Immature natural killer cell (primary cell): ENCODE results near the gene PPFIBP2. TPM values are rescaled to one million over a fixed set of nuclear protein-coding genes. Genes with fewer than 3 reads are reported as not detected.

Experiments
- DNase-seq, 3 donors: peaks; one replicate each; pipeline ENCODE4 v3.0.0; 2022; ENCODE audit warnings: mixed read lengths in 1 of 3
- H3K27ac Mint-ChIP-seq, 6 donors: one replicate each; pipeline ENCODE4 v1.8.0; 2020; ENCODE audit warnings: mixed read lengths in 6 of 6, mild to moderate bottlenecking in 5 of 6, inconsistent platforms in 4 of 6, moderate library complexity in 3 of 6
- H3K27me3 Mint-ChIP-seq, 3 donors: one replicate each; pipeline ENCODE4 v1.8.0; 2020 to 2021; ENCODE audit warnings: low read depth in 3 of 3, mild to moderate bottlenecking in 3 of 3, mixed read lengths in 3 of 3, moderate library complexity in 3 of 3, inconsistent platforms in 1 of 3
- H3K36me3 Mint-ChIP-seq, 3 donors: one replicate each; pipeline ENCODE4 v1.8.0; 2020; ENCODE audit warnings: mixed read lengths in 3 of 3, inconsistent platforms in 2 of 3, mild to moderate bottlenecking in 2 of 3
- H3K4me1 Mint-ChIP-seq, 2 donors: one replicate each; pipeline ENCODE4 v1.8.0; 2020; ENCODE audit warnings: inconsistent platforms in 2 of 2, mild to moderate bottlenecking in 2 of 2, mixed read lengths in 2 of 2, moderate library complexity in 1 of 2
- H3K4me3 Mint-ChIP-seq, 5 donors: one replicate each; pipeline ENCODE4 v1.8.0; 2020; ENCODE audit warnings: mild to moderate bottlenecking in 5 of 5, mixed read lengths in 5 of 5, inconsistent platforms in 3 of 5, moderate library complexity in 3 of 5
- H3K9me3 Mint-ChIP-seq, 6 donors: one replicate each; pipeline ENCODE4 v1.8.0; 2020; ENCODE audit warnings: mild to moderate bottlenecking in 6 of 6, mixed read lengths in 6 of 6, inconsistent platforms in 4 of 6, moderate library complexity in 3 of 6
- polyA plus RNA-seq, 3 donors: library from polyadenylated mRNA; unstranded; fragments of 300-500 nt; fragmentation: Illumina TruSeq; gene quantifications; one replicate each; pipeline ENCODE4 v1.2.3, GENCODE V29; 2021

The PPFIBP2 gene
- polyA plus RNA-seq, 3 donors from 2014 or later: 0.52 to 5.3 (median 1.9) TPM

DNA sequence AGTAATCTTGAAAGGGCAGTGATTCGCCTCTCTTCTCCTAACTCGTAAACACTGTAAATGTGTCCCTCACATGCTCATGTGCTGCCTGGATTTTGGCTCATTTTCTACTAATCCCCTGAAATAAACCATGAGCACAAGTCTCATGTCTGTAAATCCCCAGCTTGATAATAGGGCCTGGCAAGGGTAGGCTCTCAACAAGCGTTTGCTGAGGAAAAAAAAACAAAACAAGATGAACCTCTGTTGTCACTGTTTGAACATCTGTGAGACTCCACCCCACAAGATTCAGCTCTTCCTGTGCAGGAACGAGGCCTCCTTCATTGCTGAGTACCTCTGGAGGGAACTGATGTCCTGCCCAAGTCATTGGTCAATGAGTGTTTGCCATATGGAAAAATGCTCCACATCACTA lies 164.0 kb downstream of the PPFIBP2 start:
- Mint-ChIP-seq H3K27ac (no peak overlapping the region), H3K27me3 (peaks cover 9 to 23% (median 12%) of the 10 kb centered on the region in 3 donors), H3K4me1 (peaks cover 8% of the 10 kb centered on the region in 2 donors), H3K9me3 (no peaks in the 10 kb centered on the region), H3K36me3 (peaks cover 0 to 3% (median 0%) of the 10 kb centered on the region in 3 donors), H3K4me3 (no peak overlapping the region)
- DNase-seq: no peak

DNA sequence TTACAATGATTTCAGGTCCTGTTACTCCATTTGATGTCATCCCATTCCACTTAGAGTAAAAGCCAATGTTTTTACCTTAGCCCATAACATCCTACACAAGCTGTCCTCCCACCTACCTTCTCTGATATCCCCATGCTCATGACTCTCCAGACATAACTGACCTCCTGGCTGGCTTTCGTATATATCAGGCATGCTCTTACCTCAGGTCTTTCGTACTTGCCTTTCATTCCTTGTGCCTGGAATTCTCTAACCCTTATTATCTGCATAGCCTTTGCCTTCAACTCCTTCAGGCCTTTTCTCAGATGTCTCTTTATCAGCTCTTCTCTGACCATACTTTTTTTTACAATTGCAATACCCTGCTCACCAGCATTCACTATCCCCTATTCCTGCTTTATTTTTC lies 169.8 kb downstream of the PPFIBP2 start:
- Mint-ChIP-seq H3K27me3 (peaks cover 2 to 16% (median 4%) of the 10 kb centered on the region in 3 donors), H3K4me1 (no peaks in the 10 kb centered on the region), H3K4me3 (no peak overlapping the region), H3K36me3 (no peaks in the 10 kb centered on the region), H3K9me3 (no peaks in the 10 kb centered on the region), H3K27ac (no peak overlapping the region)
- DNase-seq: no peak

GRCh38 chr11:7686761-7687160 lies 173.0 kb downstream of the PPFIBP2 start:
- no peak for DNase-seq

GRCh38 chr11:7687386-7687785 lies 173.6 kb downstream of the PPFIBP2 start:
- Mint-ChIP-seq H3K27me3 (peaks cover 3 to 13% (median 7%) of the 10 kb centered on the region in 3 donors), H3K4me3 (no peak overlapping the region), H3K27ac (no peak overlapping the region), H3K36me3 (no peaks in the 10 kb centered on the region), H3K4me1 (no peaks in the 10 kb centered on the region), H3K9me3 (no peaks in the 10 kb centered on the region)
- DNase-seq: no peak

More at GRCh38 chr11:7686761-7687160, 173.0 kb downstream of the PPFIBP2 start:
- no peak overlapping the region for H3K27ac Mint-ChIP-seq
- H3K36me3 Mint-ChIP-seq: no peaks in the 10 kb centered on the region
- no peaks in the 10 kb centered on the region for H3K4me1 Mint-ChIP-seq
- H3K4me3 Mint-ChIP-seq: no peak overlapping the region
- no peaks in the 10 kb centered on the region for H3K9me3 Mint-ChIP-seq
- peaks cover 3 to 9% (median 5%) of the 10 kb centered on the region in 3 donors for H3K27me3 Mint-ChIP-seq

- H3K27me3 Mint-ChIP-seq: peaks cover 3 to 18% (median 8%) of the 10 kb centered on the region in 3 donors
- H3K4me1 Mint-ChIP-seq: no peaks in the 10 kb centered on the region
- no peak overlapping the region for H3K27ac Mint-ChIP-seq
- peak in 1 of 3 donors; percentile 12 for DNase-seq
- H3K36me3 Mint-ChIP-seq: no peaks in the 10 kb centered on the region
- no peak overlapping the region for H3K4me3 Mint-ChIP-seq
- H3K9me3 Mint-ChIP-seq: no peaks in the 10 kb centered on the region
Observed at GRCh38 chr11:7688238-7688826, 174.5 kb downstream of the PPFIBP2 start.

DNA sequence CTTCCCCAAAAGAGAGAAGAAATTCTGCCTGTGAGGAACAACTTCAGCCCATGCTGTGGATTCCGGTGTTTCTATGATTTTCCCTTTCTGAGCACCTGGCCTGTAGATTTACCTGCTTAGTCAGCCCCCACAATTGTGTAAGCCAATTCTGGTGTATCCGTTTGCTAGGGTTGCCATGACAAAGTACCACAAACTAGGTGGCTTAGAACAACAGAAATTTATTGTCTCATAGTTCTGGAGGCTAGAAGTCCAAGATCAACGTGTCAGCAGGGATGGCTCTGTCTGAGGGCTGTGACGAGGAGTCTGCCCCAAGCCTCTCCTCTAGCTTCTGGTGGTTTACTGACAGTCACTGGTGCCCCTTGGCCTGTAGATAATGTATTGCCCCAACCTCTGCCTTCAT lies 175.4 kb downstream of the PPFIBP2 start:
- Mint-ChIP-seq H3K9me3 (no peaks in the 10 kb centered on the region), H3K4me3 (no peak overlapping the region), H3K27ac (no peak overlapping the region), H3K27me3 (peaks cover 6 to 27% (median 11%) of the 10 kb centered on the region in 3 donors), H3K36me3 (no peaks in the 10 kb centered on the region), H3K4me1 (no peaks in the 10 kb centered on the region)
- DNase-seq: no peak

DNA sequence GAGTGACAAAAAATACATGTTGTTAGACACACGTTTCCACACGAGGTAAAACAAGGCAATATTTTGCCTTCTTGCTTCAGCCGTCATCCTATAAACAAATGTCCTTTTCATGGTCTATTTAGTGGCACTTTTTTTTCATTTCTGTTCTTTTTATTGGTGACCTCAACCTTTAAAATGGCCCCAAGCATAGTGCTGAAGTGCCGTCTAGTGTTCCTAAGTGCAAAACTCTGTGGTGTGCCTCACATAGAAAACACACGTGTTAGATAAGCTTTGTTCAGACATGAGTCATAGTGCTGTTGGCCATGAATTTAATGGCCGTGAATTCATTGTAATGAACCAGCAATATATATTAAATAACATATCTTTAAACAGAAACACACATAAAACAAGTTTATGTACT lies 176.8 kb downstream of the PPFIBP2 start:
- Mint-ChIP-seq H3K27ac (no peak overlapping the region), H3K4me1 (no peaks in the 10 kb centered on the region), H3K27me3 (peaks cover 6 to 31% (median 11%) of the 10 kb centered on the region in 3 donors), H3K36me3 (no peaks in the 10 kb centered on the region), H3K4me3 (no peak overlapping the region), H3K9me3 (no peaks in the 10 kb centered on the region)
- no peak for DNase-seq

GRCh38 chr11:7691759-7692350 lies 178.1 kb downstream of the PPFIBP2 start:
- Mint-ChIP-seq H3K4me1 (no peaks in the 10 kb centered on the region), H3K27me3 (peaks cover 4 to 28% (median 9%) of the 10 kb centered on the region in 3 donors), H3K36me3 (no peaks in the 10 kb centered on the region), H3K4me3 (no peak overlapping the region), H3K9me3 (no peaks in the 10 kb centered on the region), H3K27ac (no peak overlapping the region)
- no peak for DNase-seq

GRCh38 chr11:7692426-7692825 lies 178.6 kb downstream of the PPFIBP2 start:
- Mint-ChIP-seq H3K9me3 (no peaks in the 10 kb centered on the region), H3K4me1 (no peaks in the 10 kb centered on the region), H3K27me3 (peaks cover 6 to 28% (median 9%) of the 10 kb centered on the region in 3 donors), H3K36me3 (no peaks in the 10 kb centered on the region), H3K27ac (no peak overlapping the region), H3K4me3 (no peak overlapping the region)
- no peak for DNase-seq

GRCh38 chr11:7694235-7694634 lies 180.4 kb downstream of the PPFIBP2 start:
- H3K9me3 Mint-ChIP-seq: no peaks in the 10 kb centered on the region
- DNase-seq: no peak
- H3K36me3 Mint-ChIP-seq: no peaks in the 10 kb centered on the region
- H3K27me3 Mint-ChIP-seq: peaks cover 5 to 25% (median 12%) of the 10 kb centered on the region in 3 donors
- H3K4me1 Mint-ChIP-seq: no peaks in the 10 kb centered on the region
- no peak overlapping the region for H3K27ac Mint-ChIP-seq
- no peak overlapping the region for H3K4me3 Mint-ChIP-seq

DNA sequence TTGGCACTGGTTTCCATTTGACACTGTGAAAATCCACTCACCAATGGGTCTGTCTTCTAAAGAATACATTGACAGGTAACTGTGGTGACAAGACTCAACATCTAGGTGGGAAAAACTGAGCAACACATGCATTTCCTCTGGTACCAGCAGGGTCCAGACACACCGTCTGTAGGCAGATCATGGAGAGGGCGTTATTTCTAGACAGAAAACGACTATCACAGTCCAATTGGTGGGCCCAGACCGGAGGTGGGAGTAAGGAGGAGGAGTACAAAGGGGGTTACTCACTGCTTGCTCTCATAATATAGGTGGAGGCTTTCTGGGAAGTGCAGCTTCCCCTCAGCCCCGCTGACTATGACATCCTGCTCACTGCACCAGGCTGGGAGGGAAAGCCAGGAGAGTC lies 182.6 kb downstream of the PPFIBP2 start:
- H3K27me3 Mint-ChIP-seq: peaks cover 5 to 27% (median 12%) of the 10 kb centered on the region in 3 donors
- no peaks in the 10 kb centered on the region for H3K4me1 Mint-ChIP-seq
- no peak overlapping the region for H3K27ac Mint-ChIP-seq
- H3K36me3 Mint-ChIP-seq: no peaks in the 10 kb centered on the region
- H3K4me3 Mint-ChIP-seq: no peak overlapping the region
- no peak for DNase-seq
- H3K9me3 Mint-ChIP-seq: no peaks in the 10 kb centered on the region

Other genes starting within 250 kb of the PPFIBP2 start
- gene OLFML1, start 28.5 kb upstream of the PPFIBP2 start, polyA plus RNA-seq: under 1 TPM in 2 of 3 donors, not detected in 1; 0.13 to 0.18 TPM
- under 1 TPM in 1 of 3 donors, not detected in 2; 0.37 TPM for gene CYB5R2, start 159.5 kb downstream of the PPFIBP2 start, polyA plus RNA-seq
- gene OVCH2, start 192.5 kb downstream of the PPFIBP2 start, polyA plus RNA-seq: not detected